GM19372 (cell line): Measurements from ENCODE around the gene ENO3.

Experiments
- ATAC-seq: cut with Tn5 transposase; IDR thresholded peaks from one replicate; pipeline ENCODE4 v1.9.1; 2021; ENCODE audit warnings: mild to moderate bottlenecking, low read depth, moderate library complexity; ENCODE audit not compliant: unreplicated experiment

The ENO3 gene

GRCh38 chr17:4935650-4936049, 15.3 kb upstream of the ENO3 start:
- ATAC-seq, result no peak

DNA sequence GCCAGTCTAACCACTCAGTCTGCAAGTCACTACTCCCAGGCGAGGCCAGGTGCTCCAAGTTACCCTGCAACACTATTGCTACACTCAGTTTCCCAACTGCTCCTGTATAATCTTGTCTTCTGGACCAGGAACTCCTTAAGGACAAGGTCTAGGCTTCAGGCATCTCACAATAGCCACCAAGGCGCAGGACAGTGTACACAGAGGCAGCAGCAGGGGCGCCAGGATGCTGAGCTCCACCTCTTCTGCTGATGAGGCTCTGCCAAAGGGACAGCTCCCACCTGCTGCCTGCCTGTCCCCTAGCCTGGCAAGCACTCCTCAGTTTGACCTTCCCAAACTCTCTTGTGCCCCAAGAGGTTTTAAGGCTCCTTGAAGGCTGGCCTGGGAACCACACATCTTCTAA, 14.5 kb upstream of the ENO3 start:
- ATAC-seq, result no peak

DNA sequence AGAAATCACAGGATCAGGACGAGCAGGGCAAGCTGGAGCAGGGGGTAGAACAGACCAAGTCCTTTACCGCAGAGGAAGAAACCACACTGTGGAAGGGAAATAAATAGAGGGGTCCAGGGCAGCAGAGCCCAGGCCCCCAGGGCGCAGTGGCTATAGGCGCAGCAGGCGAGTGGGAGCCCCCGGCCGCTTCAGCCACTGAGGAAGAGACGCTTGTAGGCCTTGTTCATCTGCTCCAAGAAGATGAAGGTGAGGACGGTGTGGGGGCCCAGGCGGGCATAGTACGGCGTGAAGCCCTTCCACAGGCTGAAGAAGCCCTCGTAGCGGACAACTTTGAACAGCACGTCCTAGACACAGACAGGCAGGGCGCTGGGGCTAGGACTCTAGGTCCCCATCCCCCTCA, 13.4 kb upstream of the ENO3 start:
- ATAC-seq, result no peak

DNA sequence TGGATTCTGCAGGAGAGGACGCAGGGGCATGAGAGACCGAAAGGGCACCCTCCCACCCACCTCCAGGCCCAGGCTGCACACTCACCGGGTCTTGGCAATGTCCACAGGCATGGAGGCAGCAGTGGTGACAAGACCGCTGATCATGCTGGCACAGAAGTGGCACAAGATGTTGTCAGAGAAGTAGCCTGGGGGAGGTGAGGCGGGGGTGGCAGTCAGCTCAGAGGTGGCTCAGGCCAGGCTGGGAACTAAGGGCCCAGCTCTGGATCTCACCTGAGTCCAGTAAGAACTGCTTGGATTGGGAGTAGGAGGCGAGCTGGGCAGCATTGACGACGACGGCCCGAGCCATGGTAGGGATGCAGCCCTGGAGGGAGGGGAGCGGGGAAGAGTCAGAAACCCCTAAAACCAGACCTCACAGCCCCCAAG, 12.8 kb upstream of the ENO3 start:
- ATAC-seq, result no peak

- no peak for ATAC-seq
Measured at GRCh38 chr17:4938688-4939545, 12.0 kb upstream of the ENO3 start.

- peak; percentile 8 for ATAC-seq
Measured at GRCh38 chr17:4939546-4939795, 11.4 kb upstream of the ENO3 start.

GRCh38 chr17:4939796-4940554, 10.9 kb upstream of the ENO3 start, which contains the start of the genes RNF167 and SLC25A11:
TSS of gene RNF167 (plus strand) at chr17:4940268. CDS start at chr17:4940910, 642 bp downstream.
TSS of gene SLC25A11 (minus strand) at chr17:4940046. CDS start at chr17:4939910, 136 bp downstream.
- ATAC-seq, result peak; percentile 85

DNA sequence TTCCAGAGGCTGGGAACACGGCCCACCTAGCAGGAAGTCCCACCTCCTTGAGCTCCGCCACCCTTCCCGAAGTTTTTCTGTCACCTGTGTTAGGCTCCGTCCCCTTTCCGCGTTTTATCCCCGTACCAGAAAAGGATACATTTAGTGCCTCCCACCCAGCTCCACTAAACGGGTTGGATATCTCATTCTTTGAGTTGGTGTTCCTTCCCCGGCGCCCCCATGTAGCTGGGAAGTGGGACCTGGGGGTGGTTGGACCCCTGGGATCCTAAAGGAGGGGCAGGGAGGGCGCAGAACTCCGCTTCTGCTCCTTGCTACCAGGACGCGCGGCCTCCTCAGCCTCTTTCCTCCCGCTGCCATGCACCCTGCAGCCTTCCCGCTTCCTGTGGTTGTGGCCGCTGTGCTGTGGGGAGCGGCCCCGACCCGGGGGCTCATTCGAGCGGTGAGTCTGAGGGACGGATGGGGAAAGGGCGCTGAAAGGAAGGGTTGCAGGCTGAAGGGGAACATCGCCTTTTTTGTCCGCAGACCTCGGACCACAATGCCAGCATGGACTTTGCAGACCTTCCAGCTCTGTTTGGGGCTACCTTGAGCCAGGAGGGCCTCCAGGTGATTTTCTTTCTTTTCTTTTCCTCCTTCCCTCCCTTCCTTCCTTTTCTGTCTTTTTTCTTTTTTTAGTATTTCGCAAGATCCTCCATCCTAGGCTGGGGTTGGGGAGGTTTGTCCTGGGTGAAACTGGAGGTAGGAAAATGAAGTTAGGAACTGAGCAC, 10.2 kb upstream of the ENO3 start:
- no peak for ATAC-seq

DNA sequence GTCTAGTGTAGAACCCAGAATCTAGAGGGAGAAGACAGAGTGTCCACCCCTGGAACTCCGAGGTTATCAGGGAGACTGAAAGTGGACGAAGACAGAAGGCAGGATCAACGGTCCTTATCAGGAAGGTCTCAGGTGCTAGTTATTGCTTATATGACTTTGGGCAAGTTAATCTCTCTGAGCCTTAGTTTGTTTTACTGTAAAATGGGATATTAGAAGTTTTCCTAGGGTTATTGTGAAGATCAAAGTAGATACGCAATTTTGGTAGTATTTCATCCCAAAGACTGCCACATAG, 9.7 kb upstream of the ENO3 start:
- ATAC-seq, result no peak

DNA sequence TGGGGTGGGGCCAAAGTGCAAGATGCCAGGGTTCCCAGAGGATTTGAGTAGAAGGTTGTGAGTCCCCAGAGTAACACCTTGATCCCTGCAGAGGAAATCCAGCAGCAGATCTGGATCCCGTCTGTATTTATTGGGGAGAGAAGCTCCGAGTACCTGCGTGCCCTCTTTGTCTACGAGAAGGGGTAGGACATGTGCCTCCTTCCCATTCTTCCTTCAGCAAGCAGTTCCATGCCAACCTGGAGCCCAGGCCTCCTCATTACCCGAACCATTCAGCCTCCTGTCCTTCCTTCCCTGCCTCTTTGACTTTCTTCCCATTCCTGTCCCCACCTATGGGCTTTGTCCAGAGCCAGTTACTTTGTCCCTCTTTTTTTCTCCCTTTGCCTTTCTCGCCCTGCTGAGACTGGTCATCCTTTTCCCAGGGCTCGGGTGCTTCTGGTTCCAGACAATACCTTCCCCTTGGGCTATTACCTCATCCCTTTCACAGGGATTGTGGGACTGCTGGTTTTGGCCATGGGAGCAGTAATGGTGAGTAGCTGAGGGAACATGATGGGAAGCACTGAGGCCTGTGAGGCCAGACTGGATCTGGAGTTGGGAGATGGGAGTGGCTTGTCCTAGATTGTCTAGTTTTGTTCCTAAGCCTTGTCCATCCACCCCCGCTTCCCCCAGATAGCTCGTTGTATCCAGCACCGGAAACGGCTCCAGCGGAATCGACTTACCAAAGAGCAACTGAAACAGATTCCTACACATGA, 8.0 kb upstream of the ENO3 start:
- ATAC-seq, result no peak

DNA sequence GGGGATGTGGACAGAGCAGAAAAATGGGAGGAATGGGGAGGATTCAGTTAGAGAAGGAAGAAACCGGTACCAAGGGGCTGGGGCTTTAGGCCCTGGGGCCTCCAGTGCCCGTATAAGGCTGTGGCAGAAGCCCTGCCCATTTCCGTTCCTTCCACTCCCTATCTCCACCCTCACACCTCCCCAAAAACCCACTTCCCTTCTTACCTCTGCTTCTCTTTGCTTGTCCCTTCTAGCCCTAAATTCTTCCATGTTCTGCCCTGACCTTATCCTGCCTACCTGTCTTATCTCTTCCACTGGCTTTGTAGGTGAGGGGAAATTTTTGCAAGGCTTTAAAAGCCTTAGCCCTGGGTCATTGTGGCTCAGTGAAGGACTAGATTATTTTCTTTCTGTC, 6.8 kb upstream of the ENO3 start:
- no peak for ATAC-seq

DNA sequence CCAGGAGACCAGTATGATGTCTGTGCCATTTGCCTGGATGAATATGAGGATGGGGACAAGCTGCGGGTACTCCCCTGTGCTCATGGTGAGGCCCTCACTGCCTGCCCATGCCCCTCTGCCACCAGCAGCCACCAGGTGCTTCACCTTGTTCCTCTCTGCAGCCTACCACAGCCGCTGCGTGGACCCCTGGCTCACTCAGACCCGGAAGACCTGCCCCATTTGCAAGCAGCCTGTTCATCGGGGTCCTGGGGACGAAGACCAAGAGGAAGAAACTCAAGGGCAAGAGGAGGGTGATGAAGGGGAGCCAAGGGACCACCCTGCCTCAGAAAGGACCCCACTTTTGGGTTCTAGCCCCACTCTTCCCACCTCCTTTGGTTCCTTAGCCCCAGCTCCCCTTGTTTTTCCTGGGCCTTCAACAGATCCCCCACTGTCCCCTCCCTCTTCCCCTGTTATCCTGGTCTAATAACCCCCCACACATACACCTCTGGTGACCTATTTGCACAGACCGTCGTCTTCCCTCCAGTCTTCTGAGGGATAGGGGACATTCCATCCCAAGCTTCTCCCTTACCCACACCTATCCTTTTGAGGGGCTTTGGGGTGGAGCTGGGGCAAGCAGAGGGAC, 6.3 kb upstream of the ENO3 start:
- no peak for ATAC-seq

DNA sequence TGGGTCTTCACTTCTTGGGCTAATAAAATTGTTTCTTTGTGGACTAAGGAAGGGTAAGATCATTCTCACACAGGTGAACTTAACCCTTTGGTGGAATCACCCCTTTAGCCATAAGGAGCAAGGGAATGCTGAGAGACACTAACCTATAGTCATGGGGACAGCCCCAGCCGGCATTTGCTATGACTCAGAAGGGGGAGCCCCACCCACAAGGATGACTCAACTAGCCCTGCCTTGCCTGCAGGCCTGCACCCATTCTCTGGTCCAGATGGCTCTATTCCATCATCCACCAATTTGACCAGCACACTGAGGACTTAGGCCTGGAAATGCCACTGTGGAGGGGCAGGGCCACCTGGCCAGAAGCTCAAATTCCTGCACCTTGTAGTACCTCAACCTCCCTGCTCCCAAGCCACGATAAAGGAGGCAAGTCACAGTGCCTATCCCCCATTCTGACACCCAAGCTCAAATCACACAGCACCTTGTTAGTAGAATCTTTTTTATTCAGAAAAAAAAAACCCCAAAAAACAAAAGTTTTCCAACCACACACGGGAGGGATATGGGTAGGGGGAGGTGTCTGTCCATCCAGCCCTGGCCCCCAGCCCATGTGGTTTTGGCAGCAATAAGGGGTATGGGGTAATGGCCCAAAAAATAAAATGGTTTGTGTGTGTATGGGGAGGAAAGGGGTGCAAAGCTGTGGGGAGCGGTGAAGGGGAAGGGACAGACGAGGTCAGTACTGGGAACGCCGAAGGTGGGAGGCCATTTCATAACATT, 5.6 kb upstream of the ENO3 start:
- no peak for ATAC-seq

- ATAC-seq, result no peak
Measured at GRCh38 chr17:4945944-4946280, 5.0 kb upstream of the ENO3 start.

GRCh38 chr17:4946312-4946976, 4.5 kb upstream of the ENO3 start:
- ATAC-seq, result no peak

DNA sequence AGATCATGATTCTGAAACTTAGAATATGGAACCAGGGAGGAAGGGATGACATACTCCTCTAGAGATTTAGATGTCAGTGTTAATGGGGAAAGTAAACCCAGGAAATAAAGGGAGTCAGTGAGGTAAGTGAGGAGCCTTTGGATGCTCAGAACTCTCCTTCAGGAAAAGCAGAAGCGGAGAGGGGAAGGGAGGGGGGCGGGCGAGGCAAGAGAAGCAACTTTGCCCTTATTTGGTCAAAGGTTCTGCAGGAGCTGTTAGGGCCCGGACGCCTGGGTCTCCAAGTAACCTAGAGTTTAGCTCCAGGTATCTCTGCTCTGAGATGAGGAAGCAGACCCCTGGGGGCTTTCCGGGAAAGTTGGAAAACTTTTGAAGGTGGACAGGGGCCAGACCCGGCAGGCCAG, 3.9 kb upstream of the ENO3 start:
- no peak for ATAC-seq

- no peak for ATAC-seq
Measured at GRCh38 chr17:4947411-4948165, 3.3 kb upstream of the ENO3 start.

DNA sequence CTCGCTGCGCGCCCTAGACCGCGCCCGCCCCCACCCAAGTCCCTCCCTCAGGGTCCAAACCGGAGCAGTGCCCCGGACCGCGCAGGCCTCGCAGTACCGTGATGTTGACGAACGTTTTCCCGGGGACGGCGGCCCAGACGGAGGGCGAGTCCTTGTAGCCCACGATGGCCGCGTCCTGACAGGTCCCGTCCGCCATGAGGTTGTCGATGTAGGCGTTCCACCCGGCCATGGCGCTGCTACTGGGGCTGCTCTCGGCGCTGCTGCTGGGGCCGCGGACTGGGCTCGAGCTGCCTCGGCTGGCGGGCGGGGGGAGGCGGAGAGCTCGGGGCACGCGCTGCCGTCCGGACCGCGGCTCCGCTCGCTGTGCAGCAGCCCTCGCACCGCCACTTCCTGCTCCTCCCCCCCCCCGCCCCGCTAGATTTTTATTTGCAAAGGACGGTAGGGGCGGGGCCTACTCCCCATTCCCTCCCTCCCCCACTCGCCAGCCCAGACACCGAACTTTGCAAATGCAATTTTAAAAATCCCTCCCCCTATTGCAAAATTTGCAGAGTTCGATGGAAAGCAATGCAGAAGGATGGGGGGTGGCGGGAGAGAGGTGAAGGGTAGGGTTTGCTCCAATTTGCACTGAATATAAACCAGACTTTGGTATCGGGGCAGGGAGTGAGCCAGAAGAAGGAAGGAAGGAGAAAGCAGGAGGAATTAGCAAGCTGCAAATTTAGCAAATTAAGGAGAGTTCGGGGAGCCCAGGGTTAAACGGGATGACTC, 2.6 kb upstream of the ENO3 start, which contains the start of gene PFN1:
TSS of gene PFN1 (minus strand) at position 365 of the 765 bp plus-strand sequence. CDS start at position 229, 136 bp downstream.
- peak; percentile 24 for ATAC-seq
